ENCODE measurements around the gene FTO.

FTO gene

DNA sequence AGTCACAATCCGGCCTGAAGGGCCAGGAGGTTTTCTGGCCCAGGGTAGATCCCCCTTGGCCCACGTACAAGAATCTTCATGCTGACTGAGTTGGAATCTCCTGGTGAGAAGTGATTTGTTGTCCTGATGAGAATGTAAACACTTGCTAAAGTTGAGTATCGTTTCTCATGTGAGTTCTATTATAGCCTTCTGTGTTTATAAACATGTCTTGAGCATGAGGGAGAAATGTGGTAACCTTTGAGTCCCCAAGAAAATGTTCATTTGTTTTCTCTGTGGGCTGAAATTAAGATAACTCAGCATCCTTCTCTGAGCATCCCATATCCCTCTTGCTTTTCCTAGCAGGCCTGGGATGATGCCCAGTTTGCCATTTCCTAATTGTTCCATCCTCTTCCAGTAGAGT is 204.8 kb downstream of the FTO start:
- DNase-seq = no peak

DNA sequence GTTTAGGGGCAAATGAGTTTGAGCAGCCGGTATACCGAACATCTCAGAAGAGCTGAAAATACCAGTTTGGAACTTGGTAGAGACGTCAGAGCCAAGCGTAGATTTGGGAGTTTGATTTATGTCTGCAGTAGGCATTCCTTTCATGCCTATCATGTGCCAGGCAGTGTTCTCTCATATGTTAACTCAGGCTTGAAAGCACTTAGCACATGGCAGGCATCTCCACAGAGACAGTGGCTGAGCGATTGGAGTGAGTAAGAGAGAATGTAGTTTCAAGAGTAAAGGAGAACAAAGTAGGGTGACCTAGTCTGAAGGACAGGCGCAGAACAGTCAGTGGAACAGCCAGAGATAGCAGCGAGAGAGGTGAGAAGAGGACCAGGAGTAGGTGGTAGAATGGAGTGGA is 207.0 kb downstream of the FTO start:
- DNase-seq = no peak

DNA sequence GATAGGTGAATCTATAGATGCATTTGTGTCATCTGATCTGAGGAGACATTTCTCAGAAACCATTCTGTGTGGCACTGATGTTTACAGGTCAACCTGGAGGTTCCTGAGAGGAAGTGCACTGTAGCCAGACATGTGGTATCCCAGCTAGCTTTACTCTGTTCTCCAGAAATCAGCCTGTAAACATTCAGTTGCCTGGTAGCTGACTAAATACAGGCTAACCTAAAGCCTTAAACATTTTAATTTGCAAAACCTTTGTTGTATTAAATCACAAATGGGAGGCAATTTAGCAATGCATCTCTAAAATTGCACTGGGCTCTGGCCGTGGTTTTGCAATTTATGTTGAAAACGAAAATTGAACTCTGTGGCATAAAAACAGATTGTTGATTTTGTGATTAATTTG is 207.6 kb downstream of the FTO start:
- no peak for DNase-seq

DNA sequence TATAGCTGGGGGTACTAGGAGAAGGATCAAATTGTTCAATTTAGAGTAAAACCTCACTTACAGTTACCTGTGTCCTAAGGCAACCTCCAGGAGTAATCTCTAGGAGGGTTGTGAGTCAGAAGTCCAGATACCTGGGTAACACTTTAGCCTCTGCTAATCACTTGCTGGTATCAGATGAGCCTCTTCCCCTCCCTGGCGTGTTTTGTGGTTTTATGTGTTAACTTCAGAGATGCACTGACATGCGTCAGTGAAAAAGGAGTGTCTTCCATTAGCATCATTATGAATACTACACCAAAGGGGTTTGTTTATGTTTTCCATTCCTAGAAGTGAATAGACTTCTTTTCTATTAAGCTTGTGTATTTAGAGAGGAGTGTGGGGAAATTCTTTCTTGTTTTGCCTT is 208.2 kb downstream of the FTO start:
- peak; percentile 32 for DNase-seq

DNA sequence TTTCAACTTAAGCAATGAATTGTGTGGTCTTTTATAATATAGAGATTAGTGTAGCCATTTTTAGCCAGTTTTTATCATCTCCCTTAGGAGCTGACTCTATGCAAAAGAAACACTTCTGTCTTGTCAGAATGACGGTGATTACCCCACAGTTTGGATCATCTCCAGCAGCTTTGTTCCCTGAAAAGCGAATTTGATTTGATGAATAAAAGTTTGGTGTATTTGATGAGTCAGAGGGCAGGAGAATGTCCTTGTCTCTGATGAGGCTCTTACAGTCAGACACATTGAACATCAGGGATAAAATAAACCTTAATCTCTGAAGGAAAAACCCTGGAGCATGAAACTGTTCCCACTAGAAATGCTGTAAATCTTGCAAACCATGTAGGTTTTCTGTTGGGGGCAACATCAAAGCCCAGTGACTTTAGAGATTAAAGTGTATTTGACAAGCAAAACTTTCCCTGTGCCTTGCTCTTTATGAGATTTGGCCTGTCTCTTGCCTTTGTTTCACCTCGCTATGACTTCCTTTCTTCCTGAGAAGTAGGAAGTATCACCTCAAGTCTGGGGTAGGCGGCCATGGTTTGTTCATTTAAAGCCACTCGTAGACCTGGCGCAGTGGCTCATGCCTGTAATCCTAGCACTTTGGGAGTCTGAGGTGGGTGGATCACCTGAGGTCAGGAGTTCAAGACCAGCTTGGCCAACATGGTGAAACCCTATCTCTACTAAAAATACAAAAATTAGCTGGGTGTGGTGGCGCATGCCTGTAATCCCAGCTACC is 209.3 kb downstream of the FTO start:
- DNase-seq = peak; percentile 18

DNA sequence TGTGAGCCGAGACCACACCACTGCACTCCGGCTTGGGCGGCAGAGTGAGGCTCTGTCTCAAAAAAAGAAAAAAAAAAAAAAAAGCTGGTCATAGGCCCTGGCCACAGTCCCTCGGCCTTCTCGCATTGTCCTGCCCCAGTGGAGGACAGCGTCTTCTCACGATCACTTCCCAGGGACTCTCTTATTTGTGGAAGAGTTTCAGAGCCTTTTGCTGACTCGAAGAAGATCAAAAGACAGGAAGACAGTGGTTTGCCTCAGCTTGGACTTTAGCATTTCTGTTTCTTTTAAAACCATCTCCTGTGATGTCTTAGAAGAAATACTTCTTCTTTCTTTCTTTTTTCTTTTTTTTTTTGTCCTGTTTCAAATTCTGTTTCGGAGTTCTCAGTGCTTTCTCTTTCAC is 210.0 kb downstream of the FTO start:
- no peak for DNase-seq

DNA sequence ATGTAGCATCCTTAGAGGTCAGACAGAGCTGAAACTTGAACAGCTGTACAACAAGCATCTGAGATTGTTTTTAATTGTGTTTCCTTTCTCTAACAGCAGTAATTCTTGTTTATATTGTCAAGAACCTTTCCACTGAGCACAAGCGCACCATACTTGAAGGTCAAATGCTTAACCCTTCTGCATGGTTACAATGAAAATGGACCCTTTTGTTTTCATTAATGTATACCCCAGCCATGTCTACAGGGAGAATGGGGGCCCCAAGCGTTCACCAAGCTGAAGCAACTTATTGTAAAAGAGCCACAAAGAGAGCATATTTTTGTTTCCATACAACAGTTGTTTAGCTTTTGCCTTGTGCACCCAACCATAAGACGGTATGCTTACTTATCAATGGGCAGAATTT is 210.8 kb downstream of the FTO start:
- no peak for DNase-seq

DNA sequence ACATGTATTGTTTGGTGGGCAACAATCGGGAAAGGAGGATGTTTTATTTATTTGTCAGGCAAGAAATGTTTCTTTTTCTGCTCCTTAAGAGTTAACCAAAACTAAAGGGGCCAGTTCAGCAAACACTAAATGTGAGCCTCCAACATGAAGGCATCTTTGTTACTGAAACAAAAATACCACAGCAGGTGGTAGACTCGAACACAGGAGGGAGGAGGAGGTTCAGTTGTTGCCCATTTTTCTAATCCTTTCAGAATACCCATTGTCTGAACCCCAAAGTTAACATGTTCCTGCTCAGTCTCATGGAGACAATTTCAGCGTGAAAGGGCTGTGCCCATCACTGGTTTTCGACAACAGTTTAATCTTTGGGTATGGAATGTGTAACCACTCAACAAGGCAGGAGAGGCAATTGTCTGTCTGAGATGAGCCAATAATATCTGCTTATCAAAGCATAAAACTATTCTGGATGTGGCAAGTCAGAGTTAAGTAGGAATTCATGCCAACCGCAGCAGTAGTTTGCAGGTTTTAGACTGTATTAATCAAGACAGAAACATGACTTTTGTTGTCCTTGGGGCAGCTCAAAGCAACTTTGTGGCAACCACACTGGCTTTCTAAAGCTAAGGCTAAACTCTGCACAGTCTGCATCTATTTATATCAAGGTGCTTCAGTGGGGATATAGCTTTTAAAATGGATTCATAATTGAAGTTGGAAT is 211.7 kb downstream of the FTO start:
- DNase-seq = no peak

DNA sequence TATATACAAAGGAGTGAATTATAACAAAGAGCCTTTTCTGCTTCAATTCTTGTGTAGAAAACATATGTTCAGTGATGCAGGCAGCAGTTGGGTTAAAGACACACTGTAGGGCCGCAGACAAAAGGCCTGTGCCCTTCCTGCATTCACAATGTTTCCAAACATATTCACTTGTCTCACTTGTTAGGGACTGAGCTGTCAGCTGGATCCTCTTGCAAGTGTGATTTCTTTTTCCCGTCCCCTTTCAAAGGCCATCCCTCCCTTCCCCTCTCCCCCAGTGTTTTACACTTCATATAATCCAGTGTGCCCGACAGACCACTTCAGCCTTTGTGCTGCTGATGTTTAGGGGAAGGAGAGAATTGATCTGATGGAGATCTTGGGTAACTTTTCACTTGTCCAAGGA is 217.0 kb downstream of the FTO start:
- no peak for DNase-seq

DNA sequence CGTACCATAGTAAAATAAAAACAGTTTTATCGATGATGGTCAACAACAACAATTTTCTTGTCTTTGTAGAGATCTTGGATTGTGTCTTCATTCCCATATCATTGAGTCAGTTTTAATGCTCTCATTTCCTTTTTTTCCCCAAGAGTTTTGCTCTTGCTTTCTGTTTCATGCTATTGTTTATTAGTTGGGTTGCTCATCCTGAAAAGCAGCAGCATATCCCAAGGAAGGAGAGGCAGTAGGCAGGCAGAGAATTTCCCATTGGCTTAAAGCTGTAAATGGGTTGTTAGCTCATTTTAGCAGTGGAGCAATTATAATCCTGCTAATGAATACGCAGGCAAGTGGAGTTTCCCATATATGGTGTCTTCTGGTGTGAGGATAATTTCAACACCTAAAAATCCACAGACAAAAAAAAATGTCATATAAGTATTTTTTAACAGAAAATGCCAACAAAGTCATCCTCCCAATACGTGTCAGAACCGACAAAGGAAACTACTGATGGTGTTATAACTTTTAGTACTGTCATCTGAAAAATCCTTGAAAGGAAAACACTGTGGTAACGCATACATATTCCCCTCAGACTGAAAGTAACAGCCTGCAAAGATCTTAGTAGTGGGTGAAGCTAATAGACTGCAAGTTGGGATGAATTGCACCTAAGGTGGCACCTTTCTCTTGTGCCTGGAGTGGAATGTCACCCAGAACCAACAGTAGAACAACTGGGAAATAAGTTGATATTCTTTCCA is 218.3 kb downstream of the FTO start:
- no peak for DNase-seq

DNA sequence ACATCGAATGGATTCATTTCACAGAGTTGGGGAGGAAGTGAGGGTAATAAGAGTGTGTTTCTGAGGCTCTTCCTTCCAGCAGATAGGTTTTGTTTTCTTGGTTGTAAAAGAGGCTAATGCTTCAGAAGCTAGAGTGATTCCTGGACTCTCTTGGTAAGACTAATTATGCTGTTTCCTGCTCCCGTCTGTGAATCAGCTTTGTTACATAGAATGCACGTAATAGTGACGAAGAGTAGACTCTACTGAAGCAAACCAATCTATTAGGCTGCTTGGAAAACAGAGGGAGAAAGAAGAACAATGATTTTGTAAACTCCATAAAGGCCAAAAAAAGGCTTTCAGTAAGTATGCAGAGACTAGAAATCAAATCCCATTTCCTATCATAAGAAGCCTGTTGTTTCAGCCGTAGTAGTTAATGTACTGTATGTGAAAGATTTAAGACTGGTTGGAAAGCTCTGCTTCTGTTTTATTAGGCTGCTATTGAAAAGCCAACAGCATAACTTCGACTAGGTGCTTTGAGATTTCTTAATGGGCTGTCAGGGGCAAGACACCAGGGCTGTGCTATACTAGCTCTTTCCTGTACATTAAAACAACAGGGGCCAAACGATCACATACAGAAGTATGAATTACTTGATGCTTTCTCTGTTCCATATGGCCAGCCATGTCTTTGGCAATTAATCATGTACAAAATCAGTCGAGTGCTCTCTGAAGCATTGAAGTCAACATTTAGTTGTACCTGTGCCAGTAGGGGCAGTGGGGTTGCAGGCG is 219.0 kb downstream of the FTO start:
- DNase-seq = no peak

DNA sequence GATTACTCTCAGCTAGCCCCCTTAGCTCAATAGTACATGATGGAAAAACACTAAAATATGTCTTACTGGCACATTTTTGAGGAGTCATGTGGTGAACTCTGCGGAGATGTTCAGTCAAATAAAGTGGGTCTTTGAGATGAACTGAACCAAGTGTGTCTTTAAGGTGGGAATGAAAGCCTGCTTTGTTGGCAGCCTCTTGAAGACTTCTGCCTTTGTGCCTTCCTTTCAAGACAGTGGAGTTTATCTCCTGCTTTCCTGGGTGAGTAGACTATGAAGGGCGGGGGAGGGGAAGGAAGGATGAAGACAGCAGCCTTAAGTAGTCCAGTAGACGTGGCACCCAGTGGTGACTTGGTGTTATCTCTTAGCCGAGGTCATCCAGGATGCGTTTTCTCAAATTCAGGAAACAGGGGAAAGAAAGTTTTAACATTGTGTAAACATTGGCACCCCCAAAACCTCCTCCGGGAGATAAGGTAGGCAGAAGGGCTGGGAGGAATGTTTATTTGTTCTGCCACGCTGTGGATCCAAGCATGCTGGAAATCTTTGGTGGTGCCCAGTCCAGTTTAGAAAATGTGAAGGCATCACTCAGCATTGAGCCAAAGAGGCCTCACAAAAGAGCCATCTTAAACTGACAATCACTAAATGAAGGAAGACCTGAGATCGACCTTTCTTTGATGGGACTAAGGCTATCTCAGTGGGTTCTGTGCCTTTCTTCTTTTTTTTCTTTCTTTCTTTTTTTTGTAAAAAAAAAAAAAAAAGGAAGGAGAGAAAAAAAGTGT is 220.6 kb downstream of the FTO start:
- DNase-seq = no peak

DNA sequence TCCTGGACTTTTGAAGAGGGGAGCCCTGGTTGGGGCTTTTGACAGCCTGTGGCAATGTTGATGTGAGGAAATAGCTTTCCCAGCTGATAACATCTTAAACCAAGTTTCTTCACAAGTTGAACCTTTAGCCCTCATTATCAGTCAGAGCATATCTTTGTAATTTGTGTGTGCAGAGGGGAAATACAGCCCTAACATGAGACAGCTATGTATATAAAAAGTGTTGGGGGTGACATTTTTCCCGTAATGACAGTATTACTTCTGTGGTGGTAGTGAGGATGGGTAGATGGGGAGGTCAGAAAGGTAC is 221.1 kb downstream of the FTO start:
- no peak for DNase-seq

DNA sequence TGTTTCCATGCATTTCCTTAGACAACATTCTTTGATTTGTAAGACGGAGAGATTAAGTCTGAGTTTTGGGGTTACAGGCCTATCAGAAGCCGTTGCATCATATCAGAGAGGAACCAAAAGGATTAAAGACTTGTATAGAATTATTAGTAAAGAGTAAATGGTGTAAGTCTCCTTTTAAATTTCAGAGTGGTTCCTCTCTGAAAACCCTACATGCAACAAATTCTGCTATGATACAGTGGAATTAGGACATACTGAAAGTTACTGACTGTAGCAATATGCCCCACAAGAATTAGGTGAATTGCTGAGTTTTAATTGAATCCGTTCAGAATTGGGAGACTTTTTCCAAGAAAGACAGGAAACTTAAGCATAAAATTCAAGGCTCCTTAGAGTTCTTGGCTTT is 221.6 kb downstream of the FTO start:
- DNase-seq = no peak

DNA sequence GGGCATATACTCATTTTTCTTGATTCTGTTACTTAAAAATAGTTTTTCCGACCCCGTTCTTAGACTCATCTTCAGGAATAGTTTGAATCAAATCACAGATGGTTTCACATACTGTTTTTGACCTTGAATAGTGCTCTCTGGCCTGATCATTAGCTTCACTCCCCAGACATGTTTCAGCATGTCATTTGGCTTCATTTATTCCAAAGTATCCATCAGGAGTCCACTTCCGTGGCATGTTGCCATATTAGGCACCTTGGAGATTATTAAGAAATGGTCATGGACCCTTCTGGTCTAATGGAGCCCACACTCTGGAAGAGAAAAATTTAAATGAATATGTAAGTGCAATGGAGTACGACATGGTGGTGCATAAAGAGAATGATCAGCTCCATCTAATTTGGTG is 222.3 kb downstream of the FTO start:
- no peak for DNase-seq

DNA sequence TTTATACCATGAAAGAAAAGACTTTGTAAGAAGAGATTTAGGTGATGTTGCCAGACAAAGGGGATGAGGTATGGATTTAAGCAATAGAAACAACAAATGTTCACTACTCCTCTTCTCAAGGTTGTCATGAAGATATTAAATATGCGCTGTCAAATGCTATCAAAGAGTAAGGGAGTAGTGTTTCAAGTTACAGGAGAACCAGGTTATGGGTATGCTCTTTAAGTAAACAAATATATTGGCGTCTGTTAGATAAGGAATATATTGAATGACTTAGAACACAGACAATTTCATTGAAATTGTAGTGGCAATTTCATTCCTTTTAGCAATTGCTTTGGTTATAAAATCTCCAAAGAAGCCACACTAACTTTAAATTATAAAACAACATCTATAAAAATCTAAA is 229.0 kb downstream of the FTO start:
- DNase-seq = no peak

DNA sequence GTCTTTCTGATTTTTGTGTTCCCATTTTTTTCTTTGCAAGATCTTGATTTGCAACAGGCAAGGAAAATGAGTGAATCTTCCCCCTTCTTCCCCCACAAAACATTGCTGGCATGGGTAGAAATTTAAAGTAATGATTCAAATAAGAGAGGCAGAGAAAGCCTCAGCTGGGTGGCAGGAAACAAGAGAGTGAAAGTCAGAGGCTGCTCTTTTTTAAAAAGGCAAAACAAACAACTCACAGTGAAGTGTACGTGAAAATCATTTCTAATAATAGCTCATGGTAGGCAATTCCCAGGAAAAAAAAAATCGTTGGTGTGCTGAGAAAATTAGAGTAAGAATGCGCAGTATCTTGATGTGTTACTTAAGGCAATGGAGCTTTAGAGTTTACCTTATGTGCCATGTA is 229.5 kb downstream of the FTO start:
- no peak for DNase-seq

DNA sequence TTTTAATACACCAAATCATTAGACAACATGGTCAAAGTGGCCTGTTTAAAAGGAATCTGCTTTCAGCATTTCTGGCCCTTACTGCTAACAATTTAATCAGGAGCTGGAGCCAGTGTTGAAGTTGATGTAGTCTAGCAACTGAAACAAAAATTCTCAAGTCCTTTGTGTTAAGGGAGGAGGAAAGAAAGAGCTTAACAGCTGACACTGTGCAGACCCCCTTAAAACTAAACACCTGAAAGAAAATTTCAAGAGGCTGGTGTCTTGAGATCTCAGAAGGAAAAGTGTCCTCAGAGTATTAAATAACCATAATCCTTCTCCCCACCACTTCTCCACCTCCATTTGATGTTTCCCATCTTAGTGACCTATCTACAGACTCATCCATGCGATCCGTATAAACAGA is 232.1 kb downstream of the FTO start:
- DNase-seq = no peak

DNA sequence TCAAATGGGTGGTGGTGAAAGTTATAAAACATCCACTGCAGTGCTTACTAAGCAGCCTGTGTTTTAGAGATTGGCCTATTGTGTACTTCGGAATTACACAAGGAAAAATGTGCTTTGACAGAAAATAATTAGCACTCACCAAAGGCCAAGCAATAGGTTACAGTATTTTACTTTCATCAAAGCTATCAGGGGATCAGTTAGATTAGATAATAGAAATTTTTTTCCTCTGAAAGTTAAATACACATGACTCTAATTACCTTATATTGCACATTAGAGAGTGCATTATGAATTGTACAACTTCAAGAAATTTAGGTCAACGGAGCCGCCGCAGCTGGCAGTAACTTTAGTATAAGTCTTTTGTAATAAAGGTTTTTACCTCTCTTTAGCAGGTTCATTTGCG is 232.6 kb downstream of the FTO start:
- no peak for DNase-seq

DNA sequence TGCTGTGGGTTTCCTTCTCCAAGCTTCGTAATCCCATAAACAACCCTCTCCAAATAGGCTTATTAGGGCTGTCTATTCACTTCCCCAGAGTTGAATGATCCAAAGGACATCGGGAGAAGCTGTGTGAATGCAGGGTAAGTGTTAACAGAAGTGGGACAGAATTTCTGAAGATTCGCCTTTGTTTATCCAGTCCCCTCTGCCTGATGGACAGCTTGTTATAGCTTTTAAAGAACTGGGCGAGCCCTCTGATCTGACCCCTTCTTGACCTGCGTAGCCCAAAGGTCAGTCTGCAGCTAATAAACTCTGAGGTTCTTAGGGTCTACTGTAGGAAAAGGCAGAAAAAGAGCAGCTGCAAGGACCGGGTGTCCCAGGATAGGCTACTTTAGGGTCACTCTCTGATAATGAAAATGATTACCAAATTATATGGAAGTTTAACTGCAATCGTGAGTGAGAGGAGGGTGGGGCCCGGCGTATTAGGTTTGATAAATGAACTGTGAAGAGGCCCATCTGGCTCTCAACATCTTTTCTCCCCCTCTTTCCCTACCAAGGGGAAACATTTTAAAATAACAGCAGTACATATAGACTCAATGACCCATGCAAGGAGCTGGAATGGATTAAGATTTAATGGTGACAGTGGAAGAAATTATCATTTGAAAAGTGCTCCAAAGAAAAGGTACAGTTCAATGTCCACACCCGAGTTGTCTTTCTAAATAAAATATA is 233.4 kb downstream of the FTO start:
- DNase-seq = no peak

DNA sequence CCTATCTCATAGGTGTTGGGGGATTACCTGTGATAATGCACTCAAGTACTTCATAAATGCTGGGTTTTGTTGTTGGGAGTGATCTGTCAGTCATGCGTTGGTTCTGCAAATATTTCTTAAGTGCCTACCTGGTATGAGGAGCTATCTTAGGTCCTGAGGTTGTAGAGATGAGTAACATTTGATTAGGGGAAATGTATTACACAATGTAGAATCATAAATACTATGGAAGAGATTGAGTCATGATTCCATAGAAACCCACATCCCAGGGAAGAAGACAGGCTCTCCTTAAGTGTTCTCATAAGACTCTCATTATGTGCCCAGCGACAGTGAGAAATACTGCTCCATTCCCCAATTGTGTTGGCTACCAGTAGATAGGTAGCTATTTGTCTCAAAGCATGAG is 240.1 kb downstream of the FTO start:
- DNase-seq = no peak

DNA sequence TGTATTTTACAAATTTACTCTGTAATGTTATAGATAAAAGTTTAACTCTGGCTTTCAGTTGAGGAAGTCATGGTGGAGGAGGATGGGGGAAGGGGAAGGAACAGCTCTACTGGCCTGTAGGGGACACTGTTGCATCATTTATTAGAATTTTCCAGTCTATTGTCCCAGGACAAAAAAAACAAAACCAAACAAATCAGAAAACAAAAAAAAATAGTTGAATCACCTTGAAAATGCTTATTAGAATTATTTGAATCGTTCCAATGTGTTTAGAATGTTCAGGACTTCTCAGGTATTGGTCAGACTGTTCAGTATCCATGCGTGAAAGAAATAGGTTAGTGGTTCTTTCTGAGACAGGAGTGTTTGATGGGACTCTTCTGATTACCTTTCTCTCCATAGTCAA is 242.0 kb downstream of the FTO start:
- no peak for DNase-seq
